Measurements from ENCODE around the gene CD82. TPM values are rescaled to one million over a fixed set of nuclear protein-coding genes. Genes with fewer than 3 reads are reported as not detected.

The CD82 gene
- total RNA-seq, 1 donor from 2014 or later = 28.3 TPM

DNA sequence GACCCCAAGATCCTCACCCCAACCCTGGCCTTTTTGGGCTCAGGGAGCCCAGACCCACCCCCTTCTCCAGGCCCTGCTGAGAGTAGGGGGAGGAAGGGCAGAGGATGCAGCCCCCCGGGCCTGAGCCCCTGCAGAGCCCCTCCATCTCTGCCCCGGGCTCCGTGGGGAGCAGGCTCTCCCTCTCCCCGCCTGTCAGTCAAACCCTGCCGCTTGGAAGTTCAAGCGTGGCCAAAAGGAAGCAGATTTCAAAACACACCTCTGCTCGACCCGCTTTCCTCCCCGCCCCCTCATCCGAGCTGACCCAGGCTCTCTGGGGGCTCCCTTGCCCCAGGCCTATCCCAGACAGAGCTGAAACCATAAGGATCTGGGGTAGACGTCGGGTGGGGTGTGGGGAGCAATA lies 39.0 kb upstream of the CD82 start:
- Histone ChIP-seq H3K36me3 (no peaks in the 10 kb centered on the region), H3K27ac (no peak overlapping the region), H3K27me3 (no peaks in the 10 kb centered on the region), H3K9me3 (no peaks in the 10 kb centered on the region), H3K4me1 (no peaks in the 10 kb centered on the region), H3K4me3 (no peak overlapping the region)
- no peak for DNase-seq (ENCODE audit: low spot score in 2 of 2)
- TF ChIP-seq, protein P1, sequence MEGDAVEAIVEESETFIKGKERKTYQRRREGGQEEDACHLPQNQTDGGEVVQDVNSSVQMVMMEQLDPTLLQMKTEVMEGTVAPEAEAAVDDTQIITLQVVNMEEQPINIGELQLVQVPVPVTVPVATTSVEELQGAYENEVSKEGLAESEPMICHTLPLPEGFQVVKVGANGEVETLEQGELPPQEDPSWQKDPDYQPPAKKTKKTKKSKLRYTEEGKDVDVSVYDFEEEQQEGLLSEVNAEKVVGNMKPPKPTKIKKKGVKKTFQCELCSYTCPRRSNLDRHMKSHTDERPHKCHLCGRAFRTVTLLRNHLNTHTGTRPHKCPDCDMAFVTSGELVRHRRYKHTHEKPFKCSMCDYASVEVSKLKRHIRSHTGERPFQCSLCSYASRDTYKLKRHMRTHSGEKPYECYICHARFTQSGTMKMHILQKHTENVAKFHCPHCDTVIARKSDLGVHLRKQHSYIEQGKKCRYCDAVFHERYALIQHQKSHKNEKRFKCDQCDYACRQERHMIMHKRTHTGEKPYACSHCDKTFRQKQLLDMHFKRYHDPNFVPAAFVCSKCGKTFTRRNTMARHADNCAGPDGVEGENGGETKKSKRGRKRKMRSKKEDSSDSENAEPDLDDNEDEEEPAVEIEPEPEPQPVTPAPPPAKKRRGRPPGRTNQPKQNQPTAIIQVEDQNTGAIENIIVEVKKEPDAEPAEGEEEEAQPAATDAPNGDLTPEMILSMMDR (IDR thresholded peaks at IDR 0.05) = no peak
- intact Hi-C loops (cut with DNase I) = no loop called here

DNA sequence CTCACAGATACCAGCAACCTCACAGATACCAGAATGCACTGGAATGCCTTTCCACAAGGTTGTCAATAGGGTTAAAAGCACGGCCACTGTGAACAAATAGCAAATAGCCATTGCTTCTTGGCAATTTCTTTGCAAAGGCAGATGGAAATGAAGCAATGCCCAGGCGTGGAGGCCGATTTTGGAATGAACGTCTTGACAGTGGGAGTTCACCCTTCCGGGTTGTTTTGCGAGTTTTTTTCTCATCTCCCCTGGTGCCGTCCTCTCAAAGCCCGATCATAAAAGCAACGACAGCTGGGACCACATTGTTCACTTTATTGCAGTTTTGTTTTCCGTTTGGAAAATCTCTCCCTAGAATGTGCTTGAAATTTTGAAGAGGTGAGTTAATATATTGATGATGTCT lies 38.0 kb upstream of the CD82 start:
- DNase-seq (ENCODE audit: low spot score in 2 of 2) = no peak
- Histone ChIP-seq H3K4me3 (no peak overlapping the region), H3K9me3 (no peaks in the 10 kb centered on the region), H3K36me3 (no peaks in the 10 kb centered on the region), H3K27me3 (no peaks in the 10 kb centered on the region), H3K27ac (no peak overlapping the region), H3K4me1 (no peaks in the 10 kb centered on the region)
- intact Hi-C loops (cut with DNase I) = no loop called here
- TF ChIP-seq, protein P1 (IDR thresholded peaks at IDR 0.05) = no peak

DNA sequence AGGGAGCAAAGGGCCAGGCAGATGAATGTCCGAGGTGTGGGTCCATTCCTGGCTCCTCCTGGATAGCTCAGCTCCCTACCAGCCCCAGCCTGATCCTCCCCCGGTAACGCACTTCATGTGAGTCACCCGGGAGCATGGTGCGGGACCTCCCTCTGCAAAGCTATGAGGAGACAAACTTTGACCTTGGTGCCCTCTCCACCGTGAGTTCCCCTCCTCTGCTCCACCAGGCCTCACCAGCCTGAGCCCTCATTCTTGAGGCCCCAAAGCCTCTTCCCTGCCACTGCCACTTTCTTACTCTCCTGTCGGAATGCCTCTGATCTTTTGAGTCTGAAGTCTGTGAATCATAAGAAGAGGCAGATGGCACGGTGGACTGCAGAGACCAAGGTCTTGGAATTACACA lies 37.4 kb upstream of the CD82 start:
- intact Hi-C loops (cut with DNase I) = no loop called here
- Histone ChIP-seq H3K36me3 (no peaks in the 10 kb centered on the region), H3K27ac (no peak overlapping the region), H3K27me3 (no peaks in the 10 kb centered on the region), H3K4me3 (no peak overlapping the region), H3K9me3 (no peaks in the 10 kb centered on the region), H3K4me1 (no peaks in the 10 kb centered on the region)
- TF ChIP-seq, protein P1 (IDR thresholded peaks at IDR 0.05) = no peak
- DNase-seq (ENCODE audit: low spot score in 2 of 2) = no peak

DNA sequence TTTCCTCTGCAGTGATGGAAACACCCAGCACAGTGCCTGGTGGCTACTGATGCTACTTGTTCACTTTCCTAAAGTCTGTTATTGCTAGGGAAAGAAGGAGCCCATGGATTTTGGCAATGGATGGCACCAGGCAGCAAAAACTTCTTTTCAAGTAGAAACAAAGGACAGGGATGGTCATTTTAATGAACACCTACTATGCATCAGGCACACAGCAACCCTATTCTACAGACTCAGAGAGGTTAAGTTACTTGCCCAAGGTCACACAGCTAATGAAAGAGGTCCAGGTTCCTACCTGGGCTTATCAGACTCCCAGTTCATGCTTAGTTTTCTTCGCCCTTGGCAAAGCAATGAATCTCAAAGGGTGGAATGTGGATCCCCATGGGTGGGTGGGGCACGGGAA lies 36.9 kb upstream of the CD82 start:
- Histone ChIP-seq H3K27ac (no peak overlapping the region), H3K9me3 (no peaks in the 10 kb centered on the region), H3K4me1 (no peaks in the 10 kb centered on the region), H3K4me3 (no peak overlapping the region), H3K27me3 (no peaks in the 10 kb centered on the region), H3K36me3 (no peaks in the 10 kb centered on the region)
- intact Hi-C loops (cut with DNase I) = no loop called here
- DNase-seq (ENCODE audit: low spot score in 2 of 2) = no peak
- TF ChIP-seq, protein P1 (IDR thresholded peaks at IDR 0.05) = no peak

DNA sequence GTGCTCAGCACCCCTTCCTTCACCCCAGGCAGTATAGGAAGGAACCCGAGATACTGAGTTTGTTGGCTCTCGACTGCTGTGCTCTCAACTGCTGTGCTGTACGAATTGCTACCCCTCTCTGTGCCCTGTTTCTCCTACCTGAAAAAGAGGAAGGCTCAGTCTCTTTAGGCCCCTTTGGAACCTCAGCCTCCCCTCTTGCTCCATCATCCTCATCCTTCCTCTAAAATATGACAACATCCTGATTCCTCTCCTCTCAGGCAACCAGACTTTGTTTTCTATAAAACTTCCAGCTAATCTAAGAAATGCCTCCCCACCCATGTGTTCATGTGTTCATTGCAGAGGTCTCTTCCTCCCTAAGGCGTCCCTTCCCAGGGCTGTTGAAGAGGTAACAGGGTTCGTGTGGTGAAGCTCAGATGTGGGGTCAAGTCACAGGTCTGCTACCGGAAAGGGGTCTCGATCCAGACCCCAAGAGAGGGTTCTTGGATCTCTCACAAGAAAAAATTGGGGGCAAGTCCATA lies 35.5 kb upstream of the CD82 start:
- DNase-seq (ENCODE audit: low spot score in 2 of 2) = no peak
- Histone ChIP-seq H3K36me3 (no peaks in the 10 kb centered on the region), H3K4me1 (no peaks in the 10 kb centered on the region), H3K4me3 (no peak overlapping the region), H3K9me3 (no peaks in the 10 kb centered on the region), H3K27ac (no peak overlapping the region), H3K27me3 (no peaks in the 10 kb centered on the region)
- intact Hi-C loops (cut with DNase I) = no loop called here
- TF ChIP-seq, protein P1 (IDR thresholded peaks at IDR 0.05) = no peak
